Germinal center (tissue), 1 donor: ENCODE results near the gene DSCAML1.

Source experiments
- DNase-seq: peaks from one replicate; pipeline ENCODE4 v3.0.0; 2012; ENCODE audit warnings: mixed read lengths, low spot score

Gene DSCAML1

DNA sequence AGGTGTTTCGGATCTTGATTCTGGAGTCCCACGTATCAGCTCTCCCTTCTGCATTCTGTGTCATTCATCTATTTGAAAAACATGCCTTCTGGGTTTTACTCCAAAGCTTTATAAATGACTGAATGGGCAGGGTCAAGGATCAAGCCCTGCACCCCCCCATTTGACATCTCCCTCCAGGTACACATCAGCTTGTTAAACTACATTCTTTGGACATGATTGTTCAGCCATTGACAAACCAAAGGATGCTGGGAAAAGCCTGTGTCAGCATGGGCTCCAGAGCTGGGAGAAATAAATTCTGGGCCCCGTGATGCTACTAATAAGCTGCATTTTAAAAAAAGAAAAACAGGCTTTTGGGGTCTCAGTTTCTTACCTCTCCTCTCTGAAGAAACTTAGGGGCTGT lies 103.7 kb downstream of the DSCAML1 start:
- no peak for DNase-seq

- no peak for DNase-seq
Measured at GRCh38 chr11:117691516-117691915, 105.5 kb downstream of the DSCAML1 start.

DNA sequence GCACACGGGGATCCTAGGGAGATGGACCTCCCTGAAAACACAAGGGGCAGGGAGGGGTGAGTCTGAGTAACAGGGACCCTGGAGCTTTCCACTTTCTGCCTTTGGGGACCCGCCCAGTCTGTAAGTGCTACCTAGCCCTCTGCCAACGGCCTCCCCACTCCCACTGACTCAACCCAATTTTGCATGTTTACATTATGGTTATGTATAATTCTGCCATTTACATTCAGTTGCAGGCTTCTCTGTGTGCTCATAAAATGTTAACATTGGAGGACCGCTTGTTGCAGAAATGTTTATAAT lies 105.8 kb downstream of the DSCAML1 start:
- no peak for DNase-seq

GRCh38 chr11:117690484-117691217 lies 106.4 kb downstream of the DSCAML1 start:
- no peak for DNase-seq

DNA sequence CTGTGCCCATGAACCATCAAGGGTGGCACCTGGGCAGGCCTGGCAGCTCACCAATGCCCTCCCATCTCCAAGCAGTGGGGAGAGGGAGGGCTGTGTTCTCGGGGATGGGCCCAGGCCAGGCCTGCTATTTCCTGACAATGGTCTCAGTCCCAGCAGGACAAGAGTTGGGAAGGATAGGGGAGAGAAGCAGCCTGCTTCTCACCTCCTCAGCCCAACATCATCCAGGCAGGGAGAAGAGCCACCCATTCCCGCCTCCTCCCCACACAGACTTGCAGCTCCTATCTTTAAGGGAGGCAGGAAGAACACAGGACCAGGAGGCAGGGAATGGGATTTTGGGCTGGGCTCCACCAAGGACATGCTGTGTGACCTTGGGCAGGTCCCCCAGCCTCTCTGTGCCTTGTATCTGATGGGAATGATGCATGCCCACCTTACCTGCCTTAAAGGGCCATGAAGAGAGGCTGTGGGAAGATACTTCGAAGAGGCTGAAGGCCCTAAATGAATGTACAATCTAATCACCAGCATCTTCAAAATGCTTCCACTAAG lies 108.7 kb downstream of the DSCAML1 start:
- no peak for DNase-seq

DNA sequence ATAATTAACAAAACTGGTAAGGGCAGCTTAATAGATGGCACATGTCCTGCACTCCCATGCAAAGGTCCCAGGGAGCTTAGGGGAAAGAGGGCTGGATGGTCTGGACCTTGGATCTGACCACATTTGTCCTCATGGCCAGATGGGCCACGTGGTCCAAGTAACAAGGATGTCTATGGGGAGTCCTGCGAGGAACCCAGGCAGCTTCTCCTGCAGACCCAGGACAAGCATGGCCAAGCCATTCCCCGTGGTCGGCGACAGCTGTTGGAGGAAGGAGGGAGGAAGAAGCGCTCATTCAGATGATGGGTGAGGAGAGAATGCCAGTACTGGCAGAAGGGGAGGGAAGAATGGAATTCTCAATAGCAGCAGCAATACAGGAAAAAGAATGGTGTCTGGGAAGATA lies 109.2 kb downstream of the DSCAML1 start:
- DNase-seq, result no peak

- no peak for DNase-seq
Measured at GRCh38 chr11:117686711-117687110, 110.3 kb downstream of the DSCAML1 start.

DNA sequence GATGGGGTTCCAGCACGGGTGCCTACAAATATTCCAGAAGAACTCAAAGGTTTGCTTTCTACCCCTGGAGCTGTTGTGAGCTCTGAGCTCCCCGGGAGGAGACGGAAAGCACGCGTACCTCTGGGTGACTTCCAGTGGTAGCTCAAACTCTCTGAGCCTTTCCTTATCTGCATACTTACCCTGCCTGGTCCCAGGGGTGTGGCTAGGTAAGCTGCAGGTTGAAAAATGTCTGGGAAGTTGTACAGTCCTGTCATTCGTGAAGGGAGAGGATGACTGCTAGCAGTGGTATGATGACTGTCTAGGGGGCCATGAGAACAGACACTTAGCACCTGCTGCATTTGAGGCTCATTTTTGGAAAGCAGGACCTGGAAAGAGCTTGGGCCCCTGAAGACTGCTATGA lies 111.5 kb downstream of the DSCAML1 start:
- no peak for DNase-seq

- no peak for DNase-seq
Measured at GRCh38 chr11:117684731-117685130, 112.3 kb downstream of the DSCAML1 start.

GRCh38 chr11:117684111-117684510 lies 112.9 kb downstream of the DSCAML1 start:
- no peak for DNase-seq

DNA sequence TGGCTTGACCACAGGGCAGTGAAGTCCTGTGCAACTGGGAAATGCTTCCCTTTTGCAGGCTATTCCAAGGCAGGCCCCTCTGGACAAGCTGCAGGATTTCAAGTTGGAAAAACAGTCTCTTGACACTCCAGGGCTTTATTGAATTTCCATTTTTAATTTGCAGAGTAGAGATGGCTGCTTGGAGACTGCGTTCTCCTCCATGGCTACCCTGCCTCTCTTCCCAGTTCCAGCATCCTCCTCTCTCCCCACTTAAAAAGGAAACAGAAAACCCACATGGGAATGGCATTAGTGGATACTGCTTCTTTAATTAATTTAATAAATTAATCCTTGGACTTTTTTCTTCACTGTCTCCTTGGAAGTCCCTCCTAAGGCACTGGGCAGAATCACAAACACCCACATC lies 115.6 kb downstream of the DSCAML1 start:
- DNase-seq, result no peak

GRCh38 chr11:117679461-117679860 lies 117.6 kb downstream of the DSCAML1 start:
- DNase-seq, result no peak

- no peak for DNase-seq
Measured at GRCh38 chr11:117678658-117679406, 118.2 kb downstream of the DSCAML1 start.

DNA sequence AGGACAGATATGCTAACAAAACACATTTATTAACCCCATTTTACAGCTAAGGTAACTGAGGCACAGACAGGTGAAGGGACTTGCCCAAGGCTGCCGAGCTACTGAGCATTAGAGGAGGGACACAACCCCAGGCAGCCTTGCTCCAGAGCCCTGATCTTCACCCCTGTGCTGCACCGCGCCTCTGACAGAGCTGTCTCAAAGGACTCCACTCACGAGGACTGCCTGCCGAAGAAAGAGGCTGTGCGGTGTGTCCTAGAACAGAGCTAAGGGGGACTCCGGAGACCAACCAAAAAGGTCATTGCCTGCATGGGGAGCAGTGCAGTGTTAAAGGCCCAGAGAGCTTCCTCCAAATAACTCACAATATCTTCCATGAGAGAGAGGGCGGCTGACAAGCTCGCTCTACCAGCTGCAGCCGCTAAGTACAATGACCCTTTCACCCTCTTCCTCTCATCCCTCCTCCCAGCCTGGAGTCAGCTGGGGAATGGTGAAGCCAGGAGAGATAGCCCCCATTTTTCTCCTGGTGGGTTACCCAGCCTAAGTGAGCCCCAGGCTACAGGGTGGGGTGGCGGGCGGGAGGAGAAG lies 119.2 kb downstream of the DSCAML1 start:
- no peak for DNase-seq

GRCh38 chr11:117676501-117676900 lies 120.5 kb downstream of the DSCAML1 start:
- no peak for DNase-seq

GRCh38 chr11:117673602-117674001 lies 123.4 kb downstream of the DSCAML1 start:
- DNase-seq, result no peak

- DNase-seq, result no peak
Measured at GRCh38 chr11:117671370-117671769, 125.6 kb downstream of the DSCAML1 start.

DNA sequence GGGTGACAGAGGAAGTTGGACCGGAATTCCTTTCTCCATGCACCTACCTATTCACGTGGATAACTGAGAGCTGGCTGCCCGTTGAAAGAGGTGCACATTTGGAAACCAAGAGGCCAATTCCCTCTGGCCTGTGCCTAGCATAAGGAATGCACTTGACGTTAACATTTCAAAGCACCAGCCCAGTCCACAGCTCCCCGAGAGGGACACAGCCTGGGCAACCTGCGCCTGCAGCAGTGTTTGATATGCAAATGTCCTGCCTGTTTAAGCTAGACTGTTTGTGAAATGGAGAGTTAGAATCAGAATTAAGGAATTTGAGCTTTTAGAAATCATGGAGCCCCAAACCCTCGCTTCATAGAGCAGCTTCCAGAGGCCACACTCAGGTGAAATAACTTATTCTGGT lies 126.1 kb downstream of the DSCAML1 start:
- no peak for DNase-seq

- no peak for DNase-seq
Measured at GRCh38 chr11:117670443-117670842, 126.6 kb downstream of the DSCAML1 start.

DNA sequence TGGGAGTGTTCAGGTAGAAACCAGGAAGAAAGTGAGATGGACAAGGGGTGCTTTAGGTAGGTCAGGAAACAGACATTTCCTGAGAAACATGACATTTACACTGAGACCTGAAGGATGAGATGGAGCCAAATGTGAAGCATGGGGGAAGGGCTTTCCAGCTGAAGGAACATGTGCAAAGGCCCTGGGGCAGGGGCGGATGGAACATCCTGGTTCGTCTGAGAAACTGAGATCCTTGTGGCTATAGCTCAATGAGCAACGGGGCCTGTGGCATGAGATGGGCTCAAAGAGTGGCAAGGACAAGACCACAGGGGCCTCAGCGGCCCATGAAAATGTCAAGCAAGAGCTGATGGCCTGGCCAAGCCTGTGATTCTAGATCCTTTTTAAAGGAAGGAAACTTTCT lies 127.4 kb downstream of the DSCAML1 start:
- no peak for DNase-seq

- DNase-seq, result no peak
Measured at GRCh38 chr11:117669062-117669461, 128.0 kb downstream of the DSCAML1 start.

DNA sequence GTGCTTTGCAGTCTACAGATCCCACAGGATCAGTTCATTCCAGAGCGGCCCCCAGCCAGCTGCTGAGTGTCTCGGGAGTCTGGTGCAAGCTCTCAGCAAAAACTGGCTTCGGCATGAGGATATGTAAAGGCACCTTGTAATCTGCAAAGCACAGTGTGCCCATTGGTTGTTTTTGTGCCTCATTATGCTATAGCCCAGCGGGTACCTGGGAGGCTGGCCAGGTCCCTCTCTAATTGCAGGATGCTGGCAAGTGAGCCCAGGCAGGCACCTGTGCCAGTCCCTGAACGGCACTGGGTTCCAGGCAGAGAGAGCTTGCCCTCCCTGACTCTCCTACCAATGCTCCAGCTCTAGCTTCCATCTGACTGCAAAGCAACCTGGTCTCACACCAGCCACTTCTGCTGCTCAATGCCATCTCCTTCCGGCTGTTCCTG lies 128.7 kb downstream of the DSCAML1 start:
- no peak for DNase-seq

DNA sequence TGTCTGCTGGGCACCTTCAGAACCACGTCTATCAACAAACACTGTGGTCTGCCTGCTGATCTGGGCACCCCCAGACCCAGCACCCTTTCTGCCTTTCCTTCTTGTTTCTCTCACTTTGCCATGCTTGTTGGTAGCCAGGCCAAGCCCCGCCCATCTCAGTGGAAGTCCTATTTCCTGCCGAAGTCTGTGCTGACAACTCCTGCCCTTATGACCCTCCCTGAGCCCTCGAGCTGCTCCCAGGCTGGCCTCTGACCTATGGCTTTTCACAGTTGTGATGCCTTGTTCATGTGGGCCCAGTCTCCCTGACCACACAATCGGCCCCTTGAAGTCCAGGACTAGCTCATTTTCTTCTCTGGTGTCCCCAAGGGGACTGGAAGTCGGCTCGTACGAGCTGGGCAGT lies 132.1 kb downstream of the DSCAML1 start:
- no peak for DNase-seq
